Stimulated activated CD8-positive, alpha-beta memory T cell treated with anti-CD3 and anti-CD28 coated beads, Interleukin-4, amount 100 ng/mL, for 1 hour (primary cell): ENCODE results near the gene MAML3.

ENCODE experiments used
- DNase-seq, 2 donors: peaks; one replicate each; pipeline ENCODE4 v3.0.0-alpha.2; 2020; ENCODE audit warnings: low read depth in 2 of 2, low spot score in 1 of 2

The MAML3 gene

DNA sequence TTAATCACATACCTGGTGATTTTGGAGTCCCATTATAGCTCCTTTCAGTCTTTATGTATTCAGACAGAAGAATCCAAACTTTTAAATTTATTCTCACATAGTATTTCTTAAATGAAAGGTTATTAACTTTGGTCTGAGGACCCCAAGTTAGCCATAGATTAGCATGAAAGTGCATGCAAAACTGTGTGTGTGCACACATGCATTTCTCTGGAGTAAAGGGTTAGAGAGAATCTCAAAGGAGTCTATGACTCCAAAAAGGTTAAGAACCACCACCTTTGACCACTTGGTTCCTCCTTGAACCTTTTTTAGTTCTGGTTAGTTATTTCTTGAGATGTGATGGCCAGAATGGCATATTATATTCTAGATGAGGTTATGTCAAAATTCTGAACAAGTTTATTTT is 386.4 kb downstream of the MAML3 start:
- no peak for DNase-seq

DNA sequence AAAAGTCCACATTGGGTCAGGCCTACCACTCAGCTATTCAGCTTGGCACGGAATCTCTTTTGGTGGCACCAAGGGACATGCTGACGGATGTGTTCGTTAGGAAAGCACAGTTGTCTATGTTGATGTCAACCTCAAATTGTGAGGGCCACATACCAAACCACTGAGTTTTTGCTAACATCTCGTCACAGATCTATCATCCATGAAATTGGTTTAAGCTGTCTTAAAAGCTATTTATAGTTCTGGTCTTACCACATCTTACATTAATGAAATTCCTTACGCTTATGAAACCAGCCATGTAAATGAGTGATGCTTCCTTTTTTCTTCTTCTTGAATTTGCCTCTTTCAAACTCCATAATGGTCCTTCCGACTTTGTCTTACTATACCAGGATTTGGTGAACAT is 386.8 kb downstream of the MAML3 start:
- DNase-seq, result no peak

DNA sequence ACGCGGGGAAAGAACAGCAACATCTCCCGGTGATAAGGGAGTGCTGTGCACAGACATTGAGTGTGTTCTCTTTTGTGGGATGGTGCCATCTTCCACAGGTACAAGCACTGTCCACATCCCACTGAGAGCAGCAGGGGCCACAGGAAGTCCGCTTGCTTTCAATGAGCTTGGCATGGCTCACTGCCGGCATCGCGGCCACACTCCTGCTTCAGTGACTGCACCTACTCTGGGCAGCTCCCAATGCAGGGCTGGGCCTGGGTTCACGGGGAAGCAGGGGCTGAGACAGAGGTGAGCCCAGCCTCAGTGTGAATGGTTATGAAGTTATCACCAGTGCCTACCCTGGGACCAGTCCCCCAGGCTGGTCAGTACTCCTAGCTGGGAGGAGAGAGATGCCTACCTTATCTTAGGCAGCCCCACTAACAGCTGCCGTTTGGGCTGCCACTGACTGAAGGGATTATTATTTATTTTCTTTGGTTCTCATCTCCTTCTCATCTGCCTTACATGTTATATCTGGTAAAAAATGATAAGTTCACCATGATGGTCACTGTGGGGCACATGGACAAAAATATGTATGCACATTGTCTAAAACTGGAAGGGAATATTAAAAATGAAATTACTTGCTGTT is 389.2 kb downstream of the MAML3 start:
- no peak for DNase-seq

DNA sequence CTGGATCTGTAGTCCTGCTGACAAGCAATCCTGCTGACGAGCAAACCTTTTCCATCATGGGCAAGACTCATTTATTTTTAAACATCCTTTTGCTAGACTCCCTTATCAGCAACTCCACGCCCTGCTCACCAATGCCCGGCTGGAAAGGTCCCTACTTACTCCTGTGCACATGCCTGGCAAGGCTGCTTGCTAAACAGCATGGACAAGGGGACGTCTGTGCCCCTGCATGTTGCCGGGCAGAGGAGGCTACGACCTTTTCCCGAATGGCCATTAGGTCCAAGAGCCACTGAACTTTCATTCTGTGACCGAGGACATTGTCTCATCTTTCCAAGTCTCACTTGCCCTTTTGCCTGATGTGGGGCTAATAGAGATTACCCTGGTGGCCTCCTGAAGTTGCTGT is 389.8 kb downstream of the MAML3 start:
- no peak for DNase-seq

DNA sequence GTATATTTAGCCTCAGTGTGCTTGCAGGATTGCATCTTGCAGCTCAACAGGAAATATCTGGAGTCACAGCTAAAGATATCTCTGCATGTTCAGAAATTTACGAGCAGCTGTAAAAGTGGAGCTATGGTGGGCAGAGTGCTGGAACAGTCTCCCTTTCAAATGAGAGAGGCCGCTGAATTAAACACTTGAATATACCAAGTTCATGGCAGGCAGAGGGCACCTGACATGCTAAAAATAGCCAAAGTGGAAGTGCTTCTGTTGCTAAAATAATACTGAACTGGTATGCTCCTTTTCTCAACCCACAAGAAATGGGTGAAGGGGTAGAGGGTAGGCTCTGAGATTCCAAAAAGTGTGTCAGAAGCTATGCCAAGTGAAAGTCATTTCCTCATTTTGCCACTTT is 390.3 kb downstream of the MAML3 start:
- DNase-seq, result no peak

DNA sequence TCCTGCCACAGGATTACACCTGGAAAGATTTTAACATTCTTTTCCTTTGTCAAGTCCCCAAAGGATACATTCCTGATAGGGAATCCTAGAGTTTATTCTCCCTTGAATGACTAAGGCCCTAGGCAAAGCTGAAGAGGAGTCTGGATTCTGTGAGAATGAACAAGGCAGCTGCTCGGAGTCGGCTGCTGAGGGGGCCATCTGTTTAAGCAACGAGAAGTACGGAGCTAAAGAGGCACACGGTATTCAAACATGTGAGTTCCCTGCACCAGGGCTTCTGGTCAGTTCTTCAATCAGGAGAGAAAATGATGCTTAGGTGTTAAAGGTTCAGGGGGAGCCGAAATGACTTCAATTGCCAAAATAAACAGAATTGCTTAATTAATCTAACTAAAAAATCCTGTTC is 390.8 kb downstream of the MAML3 start:
- no peak for DNase-seq

DNA sequence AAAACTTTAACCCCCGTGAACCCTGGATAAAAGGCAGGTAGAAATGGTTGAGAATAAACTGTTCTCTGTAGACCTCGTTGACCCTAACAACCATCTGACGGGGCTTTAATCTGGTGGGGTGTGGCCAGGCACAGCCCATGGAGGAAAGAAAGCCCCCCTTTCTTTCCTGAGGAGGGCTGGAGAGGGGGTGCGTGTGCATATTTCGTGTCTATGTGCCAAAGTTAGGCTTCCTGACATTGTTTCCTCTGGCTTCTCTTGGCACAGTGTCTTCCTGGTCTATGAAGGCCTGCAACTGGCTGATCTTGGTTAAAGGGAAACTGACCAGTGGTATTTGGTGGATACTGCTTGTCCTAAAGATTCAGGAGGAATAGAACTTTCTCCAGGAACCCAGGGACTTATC is 391.3 kb downstream of the MAML3 start:
- no peak for DNase-seq

DNA sequence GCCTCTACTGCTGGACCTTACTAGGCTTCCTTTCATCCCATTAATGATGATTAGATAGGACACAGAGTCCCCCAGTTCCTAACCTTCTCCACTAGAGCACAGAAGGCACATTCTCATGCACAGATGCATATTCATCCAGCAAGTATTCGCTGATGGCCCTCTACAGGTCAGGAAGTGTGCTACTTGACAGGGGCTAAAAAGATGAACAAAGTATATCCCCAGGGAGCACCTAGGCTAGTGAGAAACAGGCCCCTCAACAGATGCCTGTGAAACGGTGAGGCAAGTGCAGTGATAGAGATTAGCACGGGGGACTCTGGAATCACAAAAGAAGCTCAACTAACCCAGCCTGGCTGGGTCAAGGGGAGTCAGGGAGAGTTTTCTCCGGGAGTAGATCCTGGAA is 392.5 kb downstream of the MAML3 start:
- no peak for DNase-seq

DNA sequence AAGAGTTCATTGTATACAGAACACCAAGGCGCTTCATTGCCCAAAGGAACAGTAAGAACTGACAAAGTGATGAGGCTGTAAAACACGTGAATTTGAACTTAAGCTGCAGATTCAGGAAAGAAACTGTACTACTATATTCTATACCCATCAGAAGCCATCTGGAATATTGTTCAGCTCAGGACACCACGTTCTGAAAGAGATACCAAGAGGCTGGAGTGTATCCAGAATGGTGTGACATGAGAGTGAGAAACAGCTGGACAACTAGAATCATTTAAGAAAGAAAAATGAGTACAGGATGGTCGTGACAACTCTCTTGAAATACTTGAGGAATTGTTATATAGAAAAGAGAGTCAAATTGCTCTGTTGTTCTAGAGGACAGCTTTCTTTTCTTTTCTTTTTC is 393.4 kb downstream of the MAML3 start:
- no peak for DNase-seq

DNA sequence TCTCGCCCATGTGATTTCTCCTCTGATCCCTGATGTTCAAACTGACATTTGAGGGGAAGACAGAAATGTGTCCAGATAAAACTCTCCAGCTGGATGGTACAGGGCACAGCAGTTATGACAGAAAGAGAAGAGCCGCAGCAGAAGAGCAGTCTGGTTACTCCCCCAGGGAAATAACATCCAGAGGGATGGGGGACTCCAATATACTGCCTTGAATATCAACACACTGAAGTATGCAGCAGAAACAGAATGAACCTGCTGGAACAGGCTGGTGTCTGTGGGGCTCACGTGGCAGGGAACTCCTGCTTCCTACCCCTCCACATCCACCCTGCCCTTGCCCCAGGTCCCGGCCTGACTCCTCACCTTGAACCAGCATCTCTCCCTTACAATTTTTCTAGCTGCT is 394.9 kb downstream of the MAML3 start:
- no peak for DNase-seq

DNA sequence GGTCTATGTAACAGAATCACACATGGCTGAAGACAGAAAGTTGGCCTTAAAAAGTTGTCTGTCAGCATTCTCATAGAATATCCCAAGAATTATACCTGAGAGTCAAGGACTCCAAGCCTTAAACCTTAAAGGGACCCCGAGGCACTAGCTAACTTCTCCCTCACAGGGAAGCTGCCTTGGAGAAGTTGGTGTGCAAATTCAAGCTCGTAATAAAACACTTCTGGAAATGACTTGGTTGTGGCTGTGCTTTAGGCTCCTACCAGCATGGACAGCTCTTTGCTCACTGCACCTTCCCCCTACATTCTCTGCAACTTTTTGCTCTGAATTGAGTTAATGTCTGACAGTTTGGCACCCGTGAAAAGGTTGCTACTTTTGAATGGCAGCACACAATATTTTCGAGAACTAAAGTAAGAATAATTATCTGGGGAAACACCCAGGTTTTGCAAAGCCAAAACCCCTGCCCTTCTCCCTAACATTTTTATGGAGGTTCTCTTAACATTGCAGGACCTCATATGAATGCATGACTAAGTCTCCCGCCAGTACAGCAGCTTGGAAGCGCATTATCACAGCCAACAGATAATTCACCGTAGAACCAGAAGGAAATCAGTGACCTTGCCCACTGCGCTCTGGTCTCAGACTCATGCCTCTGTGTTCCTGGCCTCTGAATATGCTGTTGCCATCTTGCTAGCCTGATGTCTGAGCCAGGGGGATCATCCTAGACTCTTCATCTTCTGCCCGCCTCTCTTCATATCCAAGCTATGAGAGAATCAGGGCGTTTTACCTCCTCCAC is 397.4 kb downstream of the MAML3 start:
- DNase-seq, result no peak

DNA sequence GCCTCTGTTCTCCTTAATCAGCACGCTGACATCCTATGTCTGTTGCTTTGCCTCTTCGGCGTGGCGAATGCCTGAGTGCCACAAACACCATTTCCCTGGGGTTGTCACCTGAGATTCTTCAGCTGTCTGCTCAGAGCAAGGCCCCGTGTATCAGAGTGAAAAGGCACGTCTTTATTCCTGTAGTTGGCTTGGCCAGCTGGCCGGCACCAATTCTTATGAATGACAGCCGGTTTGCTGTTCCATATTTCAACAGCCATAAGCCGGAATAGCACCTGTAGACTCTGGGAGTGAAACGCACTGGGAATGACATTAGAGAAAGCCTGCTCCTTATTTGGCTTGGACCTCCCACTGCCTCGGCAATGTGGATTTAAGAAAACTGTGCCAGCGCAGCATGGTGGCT is 399.0 kb downstream of the MAML3 start:
- DNase-seq, result no peak

DNA sequence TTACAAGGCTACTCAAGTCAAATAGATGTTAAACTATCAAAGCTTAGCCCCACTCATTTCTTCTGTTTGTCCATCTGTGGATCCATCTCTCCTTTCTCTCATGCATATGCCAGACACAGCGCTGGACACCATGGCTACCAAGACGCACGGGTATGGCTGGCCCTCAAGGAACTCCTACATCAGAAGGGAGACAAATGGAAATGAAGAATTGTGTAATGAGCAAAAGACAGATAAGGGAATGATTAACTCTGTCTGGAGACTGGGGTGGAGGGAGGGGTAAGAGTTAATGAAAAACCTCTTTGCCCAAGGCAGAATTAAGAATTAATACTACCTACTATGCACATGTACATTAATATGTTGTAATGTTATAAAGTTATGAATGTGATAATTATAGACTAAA is 400.3 kb downstream of the MAML3 start:
- no peak for DNase-seq

DNA sequence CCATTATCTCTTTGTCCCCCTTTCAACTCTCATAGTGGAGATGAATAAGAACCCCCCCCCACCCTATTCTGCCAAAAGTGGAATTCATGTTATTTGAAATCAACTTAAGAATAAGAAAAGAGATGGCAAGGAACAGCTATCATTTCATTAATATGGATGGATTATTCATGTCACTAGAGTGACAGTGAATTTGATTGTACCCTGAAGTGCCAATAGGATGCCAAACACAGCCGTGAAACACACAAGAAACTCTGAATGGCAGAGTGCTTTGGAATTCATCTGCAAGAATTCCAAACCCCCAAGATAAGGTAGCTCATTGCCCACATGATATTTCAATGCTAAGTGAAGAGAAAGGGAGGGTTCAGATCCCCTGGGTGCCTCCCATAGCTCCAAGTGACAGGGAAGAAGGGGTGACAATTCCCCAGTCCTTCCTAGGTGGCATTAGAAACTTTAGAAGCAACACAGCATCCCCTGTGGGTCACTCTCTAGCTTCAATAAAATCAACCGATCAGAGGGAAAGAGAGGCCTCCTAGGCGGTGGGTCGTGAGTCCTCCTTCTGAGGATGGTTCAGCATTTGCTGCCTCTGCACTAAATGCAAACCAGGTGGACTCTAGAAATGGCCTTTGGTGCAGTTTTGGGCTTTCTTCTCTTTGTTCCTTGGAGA is 404.0 kb downstream of the MAML3 start:
- no peak for DNase-seq

DNA sequence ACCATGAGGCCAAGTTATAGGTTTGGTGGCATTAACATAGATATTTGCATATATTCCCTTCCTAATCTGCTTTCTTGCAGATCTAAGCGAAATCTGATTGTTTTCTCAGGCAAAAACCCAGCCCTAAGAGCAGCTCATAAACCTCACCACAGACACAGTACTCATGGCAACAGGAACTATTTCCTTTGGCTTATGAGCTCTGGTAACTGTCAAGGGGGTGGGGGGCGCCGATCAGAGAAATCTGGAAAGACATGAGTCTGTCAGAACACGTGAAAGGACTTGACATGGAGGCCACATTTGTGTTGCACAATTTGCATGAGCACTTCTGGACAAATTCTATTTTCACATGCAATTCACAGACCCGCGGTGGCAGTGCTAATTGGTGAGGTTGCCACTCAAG is 404.6 kb downstream of the MAML3 start:
- DNase-seq, result no peak

DNA sequence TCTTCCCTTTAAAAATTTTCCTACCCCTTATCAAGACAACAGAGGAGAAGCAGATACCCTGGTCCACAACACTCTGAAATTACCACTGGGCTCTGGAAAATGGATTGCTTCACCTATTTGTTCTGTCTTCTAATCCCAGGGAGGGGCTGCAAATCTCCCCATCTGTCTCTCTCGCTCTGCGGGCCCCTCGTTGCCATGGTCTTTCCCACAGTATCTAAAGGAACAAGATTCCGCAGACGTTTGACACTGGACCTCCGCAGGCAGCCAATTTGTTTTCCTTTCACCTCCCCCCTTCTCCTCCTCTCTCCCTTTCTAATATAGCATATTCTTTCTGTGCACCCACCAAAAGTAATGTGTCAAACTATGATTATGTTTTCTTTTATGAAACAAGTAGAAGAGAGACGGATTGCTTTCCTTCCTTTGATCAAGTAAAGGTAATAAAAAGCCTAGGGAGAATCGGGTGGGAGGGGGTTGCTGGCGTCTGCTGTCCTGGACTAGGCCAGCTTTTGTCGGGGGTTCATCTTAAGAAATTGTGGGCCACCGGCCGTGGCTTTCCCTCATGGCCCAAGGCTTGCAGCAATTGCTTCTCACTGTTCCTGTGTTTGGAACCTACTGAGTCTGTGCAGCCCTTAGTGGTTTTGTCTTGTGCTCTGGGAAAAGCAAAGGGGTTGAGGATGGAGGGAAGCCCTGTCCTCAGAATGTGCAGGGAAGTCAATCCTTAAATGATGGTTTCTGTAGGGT is 407.4 kb downstream of the MAML3 start:
- DNase-seq, result no peak

DNA sequence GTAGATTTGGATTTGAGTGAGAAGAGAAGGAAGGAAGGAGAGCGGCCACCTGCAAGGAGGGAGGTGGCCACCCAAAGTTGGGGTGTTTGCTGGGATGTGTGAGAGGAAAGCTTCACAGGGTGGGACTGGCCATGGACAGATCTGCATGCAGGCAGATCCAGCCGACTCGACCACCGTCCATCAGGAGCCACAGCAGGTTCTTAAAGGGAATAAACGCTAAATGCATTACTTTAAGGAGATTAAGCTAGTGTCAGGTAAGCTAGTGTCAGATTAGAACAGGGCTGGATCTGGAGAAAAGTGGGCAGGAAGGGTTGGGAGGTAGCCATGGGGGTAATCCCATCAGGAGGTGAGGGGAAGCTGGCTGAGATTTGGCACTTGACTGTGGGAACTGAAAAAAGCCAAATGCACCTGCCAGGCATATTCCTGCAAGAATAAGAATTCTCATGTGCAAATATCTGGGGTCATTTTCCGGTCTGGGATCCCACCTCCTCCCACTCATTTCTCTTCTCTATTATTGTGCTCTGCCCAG is 408.8 kb downstream of the MAML3 start:
- no peak for DNase-seq

DNA sequence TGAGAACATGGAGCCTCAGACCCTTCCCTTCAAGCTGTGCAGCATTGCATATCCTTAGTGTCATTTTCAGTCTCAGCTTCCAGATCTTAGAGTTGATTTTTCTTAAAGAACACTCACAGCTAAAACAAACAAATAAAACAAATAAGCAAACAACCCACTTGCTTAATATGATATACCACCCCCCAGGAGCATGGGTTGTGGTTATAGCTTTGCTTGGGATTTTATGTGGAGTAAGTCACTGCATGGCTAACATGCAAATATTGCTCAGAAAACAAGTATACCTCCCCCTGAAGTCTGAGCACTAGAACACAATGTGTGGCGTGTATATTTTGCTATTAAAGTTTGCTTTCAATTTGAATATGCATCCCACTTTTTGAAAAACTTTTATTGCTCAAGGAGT is 409.8 kb downstream of the MAML3 start:
- DNase-seq, result no peak

DNA sequence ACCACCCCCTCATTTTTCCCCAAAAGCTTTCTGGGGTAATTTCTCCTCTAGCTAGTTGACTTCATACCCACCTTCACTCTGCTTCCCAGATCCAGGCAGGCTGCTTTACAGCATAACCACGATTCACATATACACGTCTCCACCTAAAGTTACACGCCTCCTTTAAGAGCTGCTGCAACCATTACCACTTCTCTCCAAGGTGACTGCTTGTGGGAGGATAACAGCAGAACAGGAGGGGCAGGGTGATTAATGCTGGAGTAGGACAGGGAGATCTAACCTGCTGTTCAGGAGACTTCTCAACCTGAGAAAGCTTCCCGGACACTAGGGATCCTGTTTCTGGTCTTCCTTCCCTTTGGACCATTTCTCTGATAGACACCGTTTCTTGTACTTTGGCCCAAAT is 411.0 kb downstream of the MAML3 start:
- DNase-seq, result no peak

DNA sequence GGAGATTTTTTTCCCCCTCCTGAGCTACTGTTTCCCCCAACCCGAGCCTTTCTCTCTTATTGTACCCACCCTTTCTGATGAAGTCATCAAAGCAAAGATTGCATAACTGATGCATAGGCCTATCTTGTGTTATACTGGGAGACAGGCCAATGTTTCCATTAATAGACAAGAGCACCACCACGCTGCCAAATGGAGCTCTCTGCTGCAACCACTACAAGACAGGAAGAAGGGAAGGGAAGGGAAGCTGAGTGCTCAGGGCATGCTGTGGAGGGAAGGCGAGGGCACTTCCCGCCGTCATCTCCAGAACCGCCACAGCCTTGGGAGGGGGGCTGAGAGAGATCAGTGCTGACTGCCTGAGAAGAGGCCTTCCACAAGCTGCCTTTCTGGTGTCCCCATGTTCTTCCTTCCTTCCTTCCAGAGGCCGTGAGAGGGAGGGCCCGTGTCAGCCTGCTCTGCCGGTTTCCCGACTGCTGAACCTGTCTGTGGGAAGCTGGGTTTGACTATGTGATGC is 413.4 kb downstream of the MAML3 start:
- no peak for DNase-seq

DNA sequence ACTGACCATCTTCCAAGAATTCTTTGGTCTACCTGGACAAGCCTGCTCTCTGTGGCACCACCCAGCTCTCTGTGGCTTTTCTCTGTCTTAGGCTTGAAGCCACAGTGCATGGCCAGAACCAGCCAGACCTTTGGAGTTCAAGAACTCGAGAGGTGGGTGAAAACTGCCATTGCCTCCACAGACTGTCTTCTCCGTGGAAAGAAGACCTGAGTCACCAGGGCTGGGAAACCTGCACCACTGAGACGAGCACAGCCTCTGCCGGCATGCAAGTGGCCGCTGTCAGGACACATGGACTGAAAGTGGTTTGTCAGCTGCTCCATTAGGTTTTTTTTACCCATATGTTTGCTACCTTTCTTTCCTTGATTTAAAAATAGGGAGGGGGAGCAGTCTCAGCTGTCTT is 413.9 kb downstream of the MAML3 start:
- no peak for DNase-seq
